GM12873 (cell line): ENCODE data around the gene RGPD4.

ENCODE experiments used
- CTCF ChIP-seq: IDR thresholded peaks from 2 replicates; pipeline ENCODE4 v1.5.1; 2012; ENCODE audit warnings: low read depth, mild to moderate bottlenecking, moderate library complexity, low read length, control low read depth; ENCODE audit not compliant: insufficient read depth; ENCODE audit errors: missing control alignments

RGPD4 gene

GRCh38 chr2:107824451-107825205 is 2.1 kb upstream of the RGPD4 start:
- TF ChIP-seq CTCF: no peak

- no peak for TF ChIP-seq CTCF
Observed at GRCh38 chr2:107825206-107825563, 1.5 kb upstream of the RGPD4 start.

GRCh38 chr2:107916121-107916520 is 89.4 kb downstream of the RGPD4 start:
- peak; percentile 6 for TF ChIP-seq CTCF

- TF ChIP-seq CTCF: no peak
Observed at GRCh38 chr2:107927034-107927534, 100.4 kb downstream of the RGPD4 start.

- no peak for TF ChIP-seq CTCF
Observed at GRCh38 chr2:107931412-107931811, 104.7 kb downstream of the RGPD4 start.

GRCh38 chr2:107932488-107932887 is 105.8 kb downstream of the RGPD4 start:
- TF ChIP-seq CTCF: no peak

GRCh38 chr2:107932979-107933378 is 106.3 kb downstream of the RGPD4 start:
- TF ChIP-seq CTCF: peak; percentile 15
